ENCODE measurements around the gene EPAS1.

Gene EPAS1

DNA sequence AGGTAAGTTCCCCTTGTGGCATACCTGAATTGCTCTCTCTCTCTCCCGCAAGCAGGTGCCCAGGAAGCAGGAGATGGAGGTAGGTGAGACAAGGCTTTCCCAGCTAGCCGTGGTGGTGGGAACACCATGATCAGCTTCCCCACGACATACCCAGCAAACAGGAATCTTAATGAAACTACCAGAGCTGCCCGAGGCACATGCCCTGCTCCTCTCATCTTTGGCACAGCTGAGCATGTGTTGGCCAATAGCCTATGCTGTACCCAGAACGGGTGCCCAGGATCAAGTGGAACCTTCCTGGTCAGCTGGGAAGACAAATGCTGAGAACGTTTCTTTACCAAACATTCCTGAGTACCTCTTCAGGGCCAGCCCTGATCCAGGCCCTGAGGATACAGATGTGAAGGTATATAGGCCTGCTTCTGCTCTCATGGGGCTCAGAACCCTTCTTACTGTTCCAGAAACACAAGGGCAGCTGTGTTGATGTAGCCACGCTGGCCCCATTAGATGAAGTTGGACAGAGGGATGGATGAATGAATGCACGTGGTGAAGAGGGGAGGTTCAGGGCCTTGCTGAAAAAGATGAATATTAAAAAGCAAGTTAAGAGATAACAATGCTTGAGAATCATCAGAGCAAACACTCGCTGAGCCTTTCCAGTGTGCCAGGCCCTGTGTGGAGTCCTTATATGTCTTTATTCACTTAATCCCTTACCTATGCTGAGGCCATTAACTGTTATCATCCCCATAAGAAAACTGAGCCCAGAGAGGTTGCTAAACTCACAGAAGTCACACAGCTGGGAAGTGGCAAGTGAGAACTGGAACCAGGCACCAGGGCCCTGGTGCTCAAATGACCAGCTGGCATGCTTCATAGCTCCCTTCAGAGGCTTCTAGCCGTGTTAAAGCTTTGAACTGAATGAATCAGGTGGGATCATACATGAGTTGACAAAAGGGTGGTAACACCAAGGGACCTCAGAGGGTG, 113.4 kb downstream of the EPAS1 start:
- no peak for DNase-seq (ENCODE audit: low read depth)

DNA sequence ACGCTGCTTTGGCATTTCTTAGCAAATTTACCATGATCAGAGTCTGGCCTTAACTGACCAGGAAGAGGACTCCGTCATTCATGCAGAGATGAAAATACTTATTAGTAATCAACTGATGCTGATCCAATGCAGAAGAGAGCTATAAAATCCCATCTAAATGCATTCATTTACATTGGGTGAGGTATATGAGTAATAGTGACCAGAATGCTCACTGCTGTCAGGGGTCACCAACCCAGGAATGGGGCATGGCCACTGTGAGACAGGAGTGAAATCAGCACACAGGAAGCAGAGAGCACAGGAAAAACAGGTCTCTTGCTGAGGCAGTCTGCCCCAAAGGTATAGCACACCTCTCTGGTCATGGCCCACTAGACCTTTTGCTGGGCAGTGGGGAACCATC, 114.0 kb downstream of the EPAS1 start:
- DNase-seq (ENCODE audit: low read depth), result no peak

DNA sequence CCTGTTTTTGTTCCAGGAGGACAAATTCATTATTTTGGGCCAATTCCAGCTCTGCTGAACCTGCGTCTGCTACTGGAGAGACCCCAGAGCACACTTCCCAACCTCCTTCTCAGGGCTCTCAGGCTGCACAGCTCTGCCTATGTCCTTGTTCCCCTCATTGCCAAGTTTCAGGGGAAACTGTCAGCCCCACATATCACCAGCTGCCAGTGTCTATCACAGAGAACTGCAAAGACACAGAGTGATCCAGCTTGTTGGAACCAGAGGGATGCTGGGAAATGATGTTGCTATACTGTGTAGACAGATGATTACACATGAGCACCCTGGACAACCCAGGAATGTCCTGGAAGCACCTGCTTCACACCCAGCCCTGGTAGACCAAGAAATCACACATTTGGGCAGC, 114.8 kb downstream of the EPAS1 start:
- no peak for DNase-seq (ENCODE audit: low read depth)

DNA sequence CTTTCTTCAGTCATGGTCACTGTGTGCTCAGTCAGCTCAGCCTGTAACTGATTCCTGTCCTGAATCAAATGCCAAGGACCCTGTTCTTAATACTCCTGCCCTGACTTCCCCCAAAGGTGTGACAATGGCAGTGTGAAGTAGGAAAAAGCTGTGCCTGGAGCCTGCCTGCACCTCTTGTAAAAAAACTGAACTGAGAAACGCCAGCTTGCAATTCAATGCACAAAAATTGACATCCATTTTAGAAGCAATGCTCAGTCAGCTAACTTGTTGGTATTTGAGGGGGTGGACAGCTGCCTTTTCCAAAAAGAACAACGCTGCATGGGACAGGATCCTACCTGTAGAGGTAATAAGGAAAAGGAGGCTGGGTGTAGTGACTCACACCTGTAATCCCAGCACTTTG, 115.9 kb downstream of the EPAS1 start:
- DNase-seq (ENCODE audit: low read depth), result no peak

DNA sequence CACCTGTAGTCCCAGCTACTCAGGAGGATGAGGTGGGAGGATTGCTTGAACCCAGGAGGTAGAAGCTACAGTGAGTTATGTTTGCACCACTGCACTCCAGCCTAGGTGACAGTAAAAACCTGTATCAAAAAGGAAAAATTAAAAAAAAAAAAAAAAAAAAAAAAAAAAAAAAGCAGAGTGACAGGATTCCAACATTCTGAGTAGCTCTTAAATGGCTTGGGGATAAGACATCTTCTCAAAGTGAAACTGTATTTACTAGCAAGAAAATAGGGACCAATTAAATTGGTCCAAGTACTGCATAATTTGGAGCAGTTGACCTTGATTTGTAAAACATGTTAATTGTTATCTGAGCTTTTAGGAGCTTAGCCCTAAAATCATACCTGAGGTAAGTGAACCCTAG, 116.4 kb downstream of the EPAS1 start:
- DNase-seq (ENCODE audit: low read depth), result no peak

DNA sequence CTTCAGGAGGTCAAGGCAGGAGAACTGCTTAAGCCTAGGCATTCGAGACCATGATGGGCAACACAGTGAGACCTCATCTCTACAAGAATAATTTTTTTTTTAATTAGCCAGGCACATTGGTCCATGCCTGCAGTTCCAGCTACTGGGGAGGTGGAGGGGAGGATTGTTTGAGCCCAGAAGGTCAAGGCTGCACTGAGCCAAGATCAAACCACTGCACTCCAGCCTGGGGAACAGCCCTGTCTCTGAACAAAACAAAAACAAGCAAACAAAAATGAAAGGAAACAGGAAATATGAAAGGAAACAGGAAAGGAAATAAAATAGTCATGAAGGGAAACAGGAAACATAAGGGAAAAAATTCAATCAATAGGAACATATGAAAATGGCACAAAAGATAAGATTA, 117.5 kb downstream of the EPAS1 start:
- no peak for DNase-seq (ENCODE audit: low read depth)

DNA sequence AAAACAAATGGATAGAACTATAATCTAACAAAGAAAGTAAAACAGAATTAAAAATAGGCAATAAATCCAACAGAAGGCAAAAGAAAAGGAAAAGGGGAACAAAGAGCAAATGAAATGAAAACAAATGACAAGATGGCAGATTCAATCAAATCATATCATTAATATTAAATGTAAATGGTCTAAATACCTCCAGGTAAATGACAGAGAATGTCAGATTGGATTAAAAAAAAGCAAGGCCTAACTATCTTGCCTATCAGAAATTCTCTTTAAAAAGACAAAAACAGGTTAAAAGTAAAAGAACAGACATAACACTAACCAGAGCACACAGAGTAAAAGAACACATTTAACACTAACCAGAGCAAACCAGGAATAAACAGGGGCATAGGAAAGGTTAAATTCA, 119.1 kb downstream of the EPAS1 start:
- DNase-seq (ENCODE audit: low read depth), result no peak

DNA sequence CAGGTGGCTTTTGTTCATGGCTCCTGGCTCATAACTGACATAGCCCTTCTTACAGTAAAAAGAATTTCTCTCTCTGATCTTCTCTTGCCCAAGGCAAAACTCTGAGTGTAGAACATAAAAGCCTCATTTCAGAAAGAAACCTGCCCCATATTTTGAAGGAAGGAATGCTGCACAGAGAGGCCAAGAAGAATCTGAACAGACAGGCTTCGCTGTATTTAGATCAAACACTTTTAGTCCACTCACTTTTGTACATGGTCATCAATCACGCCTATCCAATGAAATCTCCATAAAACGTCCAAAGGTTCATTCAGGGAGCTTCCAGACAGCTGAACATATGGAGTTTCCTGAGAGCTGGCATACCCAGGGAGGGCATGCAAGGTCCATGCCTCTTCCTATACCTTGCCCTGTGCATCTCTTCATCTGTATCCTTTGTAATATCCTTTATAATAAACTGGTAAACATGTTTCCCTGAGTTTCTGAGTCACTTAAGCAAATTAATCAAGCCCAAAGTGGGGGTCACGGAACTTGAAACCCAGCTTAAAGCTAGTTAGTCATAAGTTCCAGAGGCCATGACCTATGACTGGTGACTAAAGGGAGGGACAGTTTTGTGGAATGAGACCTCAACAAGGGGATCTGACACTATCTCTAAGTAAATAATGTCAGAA, 119.7 kb downstream of the EPAS1 start:
- no peak for DNase-seq (ENCODE audit: low read depth)

DNA sequence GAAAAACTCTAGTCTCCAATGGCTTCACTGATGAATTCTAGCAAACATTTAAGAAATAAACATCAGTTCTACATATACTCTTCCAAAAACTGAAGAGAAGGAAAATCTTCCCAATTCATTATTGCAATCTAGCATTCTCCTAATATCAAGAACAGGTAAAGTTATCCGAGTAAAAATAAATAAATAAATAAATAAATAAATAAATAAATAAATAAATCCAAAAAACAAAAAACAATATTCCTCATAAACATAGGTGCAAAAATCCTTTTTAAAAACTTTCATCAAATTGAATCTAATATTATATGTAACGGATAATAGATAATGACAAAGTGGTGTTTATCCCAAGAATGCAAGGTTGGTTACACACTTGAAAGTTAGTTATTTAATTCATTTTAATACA, 123.7 kb downstream of the EPAS1 start:
- DNase-seq (ENCODE audit: low read depth), result no peak

DNA sequence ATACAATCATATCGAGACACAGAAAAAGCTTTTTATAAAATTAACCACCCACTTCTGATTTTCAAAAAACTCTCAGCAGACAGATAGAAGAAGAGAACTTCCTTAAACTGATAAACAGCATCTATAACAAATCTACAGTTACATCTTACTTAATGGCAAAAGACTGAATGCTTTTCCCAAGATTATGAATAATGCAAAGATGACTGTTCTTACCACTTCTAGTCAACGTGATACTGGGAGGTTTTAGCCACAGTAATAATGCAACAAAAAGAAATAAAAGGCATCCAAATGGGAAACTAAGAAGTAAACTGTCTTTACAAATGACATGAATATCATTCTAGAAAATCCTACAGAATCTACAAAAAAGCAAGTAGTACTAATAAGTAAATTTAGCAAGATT, 124.2 kb downstream of the EPAS1 start:
- DNase-seq (ENCODE audit: low read depth), result no peak

DNA sequence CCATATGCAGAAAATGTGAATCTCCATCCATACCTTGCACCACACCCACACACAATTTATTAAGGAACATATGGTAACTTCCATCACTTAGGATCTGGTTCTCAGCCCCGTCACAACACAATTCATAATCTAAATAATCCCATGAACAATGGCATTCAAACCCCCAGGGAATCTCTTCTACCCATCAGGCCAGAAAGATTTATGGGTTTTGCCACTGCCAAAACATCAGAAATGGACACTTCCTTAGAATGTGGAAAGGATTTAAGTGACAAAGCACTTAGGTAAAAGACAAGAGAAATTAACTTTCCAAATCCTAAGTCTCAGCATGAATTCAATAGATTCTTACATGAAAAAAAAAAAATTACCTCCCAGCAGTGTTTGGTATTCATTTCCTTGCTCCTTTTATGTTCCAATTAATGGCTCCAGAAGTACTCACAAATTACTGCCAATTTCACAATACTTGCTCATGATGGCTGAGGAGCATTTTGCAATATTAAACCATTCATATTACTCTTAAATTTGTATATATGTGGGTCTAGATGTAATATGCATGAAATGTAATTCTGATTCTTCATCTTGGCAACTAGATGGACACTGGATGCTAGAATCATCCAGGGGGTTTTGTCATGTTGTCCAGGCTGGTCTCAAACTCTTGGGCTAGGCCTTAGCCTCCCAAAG, 125.6 kb downstream of the EPAS1 start:
- DNase-seq (ENCODE audit: low read depth), result peak; percentile 34

DNA sequence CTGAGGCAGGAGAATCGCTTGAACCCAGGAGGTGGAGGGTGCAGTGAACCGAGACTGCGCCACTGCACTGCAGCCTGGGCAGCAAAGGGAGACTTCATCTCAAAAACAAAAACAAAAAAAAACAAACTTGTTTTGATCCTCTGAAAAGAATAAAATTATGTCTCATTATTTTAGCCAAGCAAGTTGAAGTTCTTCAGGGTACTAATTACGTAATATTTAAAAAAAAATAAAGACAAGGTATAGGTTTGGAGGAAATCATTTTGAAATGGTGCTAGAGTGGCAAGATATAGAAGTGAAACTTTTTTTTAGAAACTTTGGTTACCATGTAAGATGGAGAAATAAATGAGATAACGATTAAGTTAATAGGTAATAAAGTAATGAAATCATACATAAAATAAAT, 127.7 kb downstream of the EPAS1 start:
- no peak for DNase-seq (ENCODE audit: low read depth)

DNA sequence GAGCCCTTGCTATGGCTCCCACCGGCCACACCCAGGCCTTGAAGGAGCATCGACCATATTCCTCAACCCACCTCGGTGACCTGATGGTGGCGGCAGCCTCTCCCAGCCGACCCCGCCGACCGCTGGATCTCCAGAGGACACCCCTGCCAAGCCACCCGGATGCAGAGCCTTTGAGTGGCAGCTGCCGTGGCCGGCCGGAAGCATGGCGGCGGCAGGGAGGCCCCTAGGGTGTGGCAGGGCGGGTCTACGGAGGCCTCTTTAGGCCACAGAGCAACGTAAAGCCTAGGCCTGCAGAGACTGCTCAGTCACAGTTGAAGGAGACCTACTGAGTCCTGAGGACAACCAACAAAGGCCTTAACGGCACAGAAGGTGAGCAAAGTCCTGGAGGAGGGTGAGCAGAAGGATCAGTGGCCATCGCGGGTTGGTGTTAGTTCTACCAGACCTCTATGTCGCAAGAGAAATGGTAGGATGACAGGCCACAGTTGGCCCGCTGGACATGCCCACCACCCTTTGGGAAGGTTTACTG, 131.8 kb downstream of the EPAS1 start:
- no peak for DNase-seq (ENCODE audit: low read depth)

DNA sequence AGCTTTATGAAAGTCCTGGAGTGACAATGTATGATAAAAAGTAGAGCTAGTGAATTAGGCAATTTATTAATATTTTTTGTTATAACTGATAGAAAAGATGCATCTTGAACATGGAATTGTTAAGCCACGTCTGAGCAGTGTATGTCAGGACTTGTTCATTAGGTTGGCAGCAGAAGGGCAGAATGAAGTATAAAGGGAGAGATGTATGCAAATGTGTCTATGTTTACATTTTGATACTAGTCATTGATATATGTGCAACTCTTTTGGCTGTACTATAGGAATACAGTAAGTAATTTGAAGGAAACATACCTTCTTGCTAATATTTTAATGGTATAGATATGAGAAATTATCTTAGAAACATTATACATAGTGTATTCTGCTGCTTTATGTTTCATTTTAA, 133.2 kb downstream of the EPAS1 start:
- DNase-seq (ENCODE audit: low read depth), result no peak

DNA sequence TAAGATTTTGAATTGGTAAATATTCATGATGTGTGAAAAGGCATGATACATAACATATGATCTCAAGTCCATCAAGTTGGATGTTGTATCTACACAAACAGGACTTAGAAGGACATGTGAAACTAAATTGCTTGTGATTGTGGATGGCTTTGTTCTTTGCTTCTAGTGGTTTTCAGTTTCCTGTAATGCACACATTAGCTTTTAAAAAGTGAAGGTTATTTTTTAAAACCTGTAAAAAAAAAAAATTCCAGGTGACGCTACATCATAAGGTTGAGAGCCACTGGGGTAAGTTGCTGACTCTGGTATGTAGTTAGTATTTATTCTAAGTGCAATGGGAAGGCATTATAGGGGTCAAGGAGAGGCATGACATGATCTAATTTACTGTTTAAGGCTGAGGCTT, 133.8 kb downstream of the EPAS1 start:
- DNase-seq (ENCODE audit: low read depth), result no peak

DNA sequence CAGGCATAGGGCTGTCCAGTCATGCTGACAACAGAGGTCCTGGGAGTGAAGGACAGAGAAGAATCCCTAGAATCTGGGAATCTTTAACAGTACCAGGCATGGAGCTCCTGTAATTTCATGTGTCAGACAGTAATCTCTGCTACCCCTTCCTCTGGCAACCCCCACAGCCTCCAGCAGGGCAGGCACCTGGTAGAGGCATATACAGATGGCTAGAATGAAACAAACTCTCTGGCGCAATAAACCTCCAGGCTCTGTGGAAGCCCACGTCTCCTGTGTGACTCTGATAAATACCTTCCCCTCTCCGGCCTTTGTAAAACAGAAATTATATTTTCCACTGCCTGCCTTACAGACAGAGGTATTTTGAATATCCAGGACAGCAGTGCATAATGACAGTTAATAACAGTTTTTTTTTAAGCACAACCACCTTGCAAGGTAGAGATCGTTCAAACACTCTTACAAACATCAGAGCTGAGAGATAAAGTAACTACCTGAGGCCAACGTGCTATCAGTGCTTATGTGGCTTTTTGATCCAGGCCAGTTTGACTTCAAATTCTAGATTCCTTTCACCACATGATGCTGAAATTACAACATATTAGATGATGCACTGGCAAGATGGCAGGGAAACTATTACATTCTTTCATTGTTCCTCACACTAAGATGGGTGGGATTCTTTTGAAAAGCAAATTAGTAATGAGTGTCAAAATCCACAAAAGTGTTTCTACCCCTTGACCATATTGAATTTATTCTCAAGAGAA, 134.5 kb downstream of the EPAS1 start:
- peak; percentile 73 for DNase-seq (ENCODE audit: low read depth)

DNA sequence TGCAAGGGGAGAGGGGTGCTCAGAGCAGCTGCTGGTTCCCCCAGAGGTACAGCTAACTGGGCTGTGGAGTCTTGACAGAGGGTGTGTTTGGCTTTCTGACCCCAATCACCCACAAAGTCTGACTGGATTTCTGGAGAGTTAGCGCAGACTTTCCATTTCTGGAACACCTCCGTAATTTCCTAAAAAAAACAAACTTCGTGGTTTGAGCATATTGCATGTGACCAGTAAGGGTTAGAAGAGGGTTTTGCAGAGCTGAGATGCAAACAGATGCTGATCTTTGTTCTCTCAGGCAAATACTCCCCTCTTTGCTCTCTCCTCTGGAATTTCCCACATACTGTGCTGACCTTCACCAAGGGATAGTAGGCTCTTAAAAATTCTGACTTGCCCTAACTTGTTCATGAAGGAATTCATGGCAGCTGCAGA, 137.7 kb downstream of the EPAS1 start:
- DNase-seq (ENCODE audit: low read depth), result no peak

DNA sequence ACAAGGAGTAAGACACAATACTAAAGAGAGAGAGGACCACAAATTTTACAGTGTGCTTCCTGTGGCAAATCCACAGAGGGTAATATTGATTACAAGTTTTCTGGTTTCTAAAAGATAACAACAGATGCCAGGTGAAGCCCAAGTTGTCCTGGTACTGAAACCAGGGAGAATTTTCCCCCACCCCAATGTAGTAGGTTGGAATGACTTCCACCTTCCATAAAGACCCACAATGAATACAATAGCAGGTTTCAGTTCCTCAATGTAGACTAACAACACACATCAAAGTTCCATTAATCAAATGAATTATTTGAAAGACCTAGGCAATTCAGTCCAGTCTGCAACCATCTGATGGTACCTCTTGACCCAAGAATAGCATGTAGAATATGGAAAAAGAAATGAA, 138.1 kb downstream of the EPAS1 start:
- DNase-seq (ENCODE audit: low read depth), result no peak

DNA sequence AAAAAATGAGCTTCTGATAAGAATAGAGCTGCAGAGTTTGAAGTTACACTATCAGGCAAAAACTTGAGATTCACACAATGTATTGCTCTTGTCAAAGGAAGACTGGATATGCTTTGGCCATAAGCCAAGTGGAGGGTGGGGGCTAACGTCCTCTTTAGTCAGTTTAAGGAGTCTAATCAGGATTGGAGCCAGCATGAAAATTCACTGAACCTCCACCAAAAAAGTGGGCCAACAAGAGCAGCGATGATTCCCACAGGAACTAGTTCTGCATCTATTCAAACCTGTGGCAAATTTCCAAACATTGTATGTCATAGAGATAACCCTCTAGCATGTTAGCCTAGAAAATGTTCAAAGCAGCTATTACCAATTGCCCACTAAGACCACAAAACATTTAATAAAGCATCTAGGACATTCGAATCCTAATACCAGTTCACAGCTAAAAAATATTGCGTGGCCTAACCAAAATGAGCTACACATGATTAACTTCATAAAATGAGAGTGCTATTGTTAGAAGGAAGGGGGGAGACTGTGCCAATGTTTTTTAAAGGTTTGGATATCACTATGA, 138.7 kb downstream of the EPAS1 start:
- peak; percentile 38 for DNase-seq (ENCODE audit: low read depth)

All from amniotic epithelial cell (primary cell).